Heart left ventricle (tissue), 13 donors: ENCODE data around the gene ZC3H12C.

Experiments
- POLR2A ChIP-seq, 2 donors: fragments of 450-650 bp; IDR thresholded peaks; one replicate each; pipeline ENCODE4 v1.6.1; 2017; ENCODE audit warnings: antibody characterized with exemption in 2 of 2, mild to moderate bottlenecking in 2 of 2, moderate library complexity in 2 of 2
- TF ChIP-seq, protein P1 (sequence below), 12 donors: fragments of 200-600 bp; sonication (generic) in 4 of 12; IDR thresholded peaks; one replicate each; pipeline versions ENCODE4 v1.5.0 to v1.8.0; 2018 to 2022; ENCODE audit warnings: antibody characterized with exemption in 12 of 12, mild to moderate bottlenecking in 5 of 12
- donor health status: ischemic (EF 13 %, LVEDD 7.1; RV severe dilation, severe dysfunction).
- donor health status: DM: no; HTN: yes; CAD: no.
- donor health status: DM: no; HTN: no; CAD: no.
- donor health status: ischemic (EF 25% LVEDD 6.9; RV normal size, moderate dysfunction).
- donor health status: ischemic (EF 25% LVEDD 5.7; RV mildly dilated, moderate dysfunction).
- donor health status: ischemic (EF 35%, LVEDD 5.7; RV mildly dilated, moderate dysfunction).
- donor health status: nonischemic (EF 11% LVEDD 7.7; RV severe dilation, severe dysfunction).
- donor health status: DM: yes; HTN: yes; CAD: no.
- donor health status: PGD.
- donor health status: ischemic (EF 29% LVEDD 5.4; RV normal size, mild dysfunction).
- donor health status: nonischemic (EF 23%, LVEDD 6.1; RV moderate dilation, normal function).

DNA sequence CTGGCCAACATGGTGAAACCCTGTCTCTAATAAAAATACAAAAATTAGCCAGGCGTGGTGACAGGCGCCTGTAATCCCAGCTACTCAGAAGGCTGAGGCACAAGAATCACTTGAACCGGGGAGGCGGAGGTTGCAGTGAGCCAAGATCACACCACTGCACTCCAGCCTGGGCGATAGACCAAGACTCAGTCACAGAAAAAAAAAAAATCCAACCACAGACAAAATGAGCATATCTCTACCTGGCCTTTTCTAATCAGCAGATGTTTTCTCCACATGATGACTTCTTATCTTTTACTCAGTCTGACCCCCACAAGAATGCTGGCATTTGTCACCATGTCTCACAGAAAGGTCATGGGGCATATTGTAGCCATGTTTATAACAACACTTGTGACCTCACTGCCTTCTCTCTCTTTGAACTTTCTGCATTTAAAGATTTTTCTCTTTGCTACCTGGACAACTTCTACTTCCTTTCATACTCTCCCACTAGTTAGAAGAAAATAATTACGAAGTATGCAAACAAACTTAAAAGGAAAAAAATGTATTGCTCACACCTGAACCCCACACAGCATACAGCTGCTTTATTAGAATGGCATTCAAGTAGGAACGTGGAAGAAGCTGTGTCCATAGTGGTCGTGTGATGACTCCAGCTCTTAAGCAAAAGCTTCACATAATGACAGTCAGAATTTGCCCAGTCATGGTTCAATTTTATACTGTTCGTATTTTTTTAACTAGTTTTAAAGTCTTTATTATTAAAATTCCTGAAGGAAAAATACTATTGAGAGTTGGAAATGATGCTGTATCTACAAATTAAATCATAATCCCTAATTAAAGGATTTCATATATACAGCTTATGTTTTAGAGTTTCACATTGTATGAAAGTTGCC, 65.4 kb downstream of the ZC3H12C start:
- TF ChIP-seq, protein P1, sequence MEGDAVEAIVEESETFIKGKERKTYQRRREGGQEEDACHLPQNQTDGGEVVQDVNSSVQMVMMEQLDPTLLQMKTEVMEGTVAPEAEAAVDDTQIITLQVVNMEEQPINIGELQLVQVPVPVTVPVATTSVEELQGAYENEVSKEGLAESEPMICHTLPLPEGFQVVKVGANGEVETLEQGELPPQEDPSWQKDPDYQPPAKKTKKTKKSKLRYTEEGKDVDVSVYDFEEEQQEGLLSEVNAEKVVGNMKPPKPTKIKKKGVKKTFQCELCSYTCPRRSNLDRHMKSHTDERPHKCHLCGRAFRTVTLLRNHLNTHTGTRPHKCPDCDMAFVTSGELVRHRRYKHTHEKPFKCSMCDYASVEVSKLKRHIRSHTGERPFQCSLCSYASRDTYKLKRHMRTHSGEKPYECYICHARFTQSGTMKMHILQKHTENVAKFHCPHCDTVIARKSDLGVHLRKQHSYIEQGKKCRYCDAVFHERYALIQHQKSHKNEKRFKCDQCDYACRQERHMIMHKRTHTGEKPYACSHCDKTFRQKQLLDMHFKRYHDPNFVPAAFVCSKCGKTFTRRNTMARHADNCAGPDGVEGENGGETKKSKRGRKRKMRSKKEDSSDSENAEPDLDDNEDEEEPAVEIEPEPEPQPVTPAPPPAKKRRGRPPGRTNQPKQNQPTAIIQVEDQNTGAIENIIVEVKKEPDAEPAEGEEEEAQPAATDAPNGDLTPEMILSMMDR (IDR thresholded peaks at IDR 0.05), result no peak
- no peak for TF ChIP-seq POLR2A (IDR thresholded peaks at IDR 0.05)
